ENCODE measurements around the gene RSPH1.
A peak's percentile ranks its signal among the peaks of the same experiment; 100 is the strongest.

Gene RSPH1

DNA sequence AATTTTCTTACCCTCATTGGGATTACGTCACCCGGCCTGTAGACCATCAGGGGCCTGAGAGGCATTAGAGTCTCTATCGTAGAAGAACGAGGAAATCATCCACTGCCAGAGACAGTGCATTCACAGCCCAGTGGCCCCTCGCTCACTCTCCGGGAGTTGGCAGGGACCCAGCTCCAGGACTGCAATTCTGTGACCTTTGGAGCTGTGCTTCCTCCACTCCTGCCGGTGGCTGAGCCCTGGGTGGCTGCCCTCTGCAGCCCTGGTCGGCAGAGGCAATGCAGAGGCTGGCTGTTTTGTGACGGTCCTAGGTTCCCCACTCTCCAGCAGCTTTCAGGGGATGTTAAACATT, 30.3 kb upstream of the RSPH1 start:
- in situ Hi-C loops (cut with MboI; ENCODE audit: low pct_unique_long_range_greater_than_20kb, low sequenced_read_pairs, unreplicated experiment), result no loop called here
- DNase-seq (ENCODE audit: low spot score), result no peak
- no peak for TF ChIP-seq CTCF (IDR thresholded peaks at IDR 0.05; ENCODE audit: extremely low read depth, insufficient read depth, missing control alignments)

DNA sequence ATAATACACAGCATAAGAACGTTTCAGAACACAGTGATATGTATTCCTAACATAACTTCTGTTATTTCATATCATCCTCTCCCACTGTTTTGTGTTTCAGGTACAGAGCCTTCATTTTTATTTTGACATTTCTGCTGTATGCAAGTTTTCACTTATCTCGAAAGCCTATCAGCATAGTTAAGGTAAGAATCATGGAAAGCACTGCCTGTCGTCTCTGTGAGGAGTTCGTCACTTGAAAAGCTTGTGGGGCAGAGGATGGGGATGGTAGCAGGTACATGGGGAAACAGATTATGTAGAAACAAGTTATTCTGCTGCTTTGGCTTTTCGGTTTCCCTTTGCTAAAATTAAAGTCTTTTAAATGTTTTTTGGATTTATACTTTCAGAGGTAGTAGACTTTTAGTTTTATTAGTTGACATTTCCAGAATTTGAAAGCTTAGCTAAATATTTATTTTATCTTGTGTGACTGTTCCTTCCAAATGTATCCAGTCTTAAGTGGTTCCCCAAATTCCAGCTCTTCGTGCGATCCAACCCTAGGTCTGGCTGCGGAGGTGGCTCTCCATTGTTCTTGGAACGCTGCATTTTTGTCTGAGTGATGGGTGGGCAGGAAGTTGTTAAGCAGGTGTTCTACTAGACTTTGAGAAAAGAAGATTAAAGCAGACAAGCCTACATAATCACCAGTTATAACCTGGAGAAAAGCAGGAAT, 29.8 kb upstream of the RSPH1 start:
- no peak for DNase-seq (ENCODE audit: low spot score)
- TF ChIP-seq CTCF (IDR thresholded peaks at IDR 0.05; ENCODE audit: extremely low read depth, insufficient read depth, missing control alignments), result no peak
- in situ Hi-C loops (cut with MboI; ENCODE audit: low pct_unique_long_range_greater_than_20kb, low sequenced_read_pairs, unreplicated experiment), result no loop called here

DNA sequence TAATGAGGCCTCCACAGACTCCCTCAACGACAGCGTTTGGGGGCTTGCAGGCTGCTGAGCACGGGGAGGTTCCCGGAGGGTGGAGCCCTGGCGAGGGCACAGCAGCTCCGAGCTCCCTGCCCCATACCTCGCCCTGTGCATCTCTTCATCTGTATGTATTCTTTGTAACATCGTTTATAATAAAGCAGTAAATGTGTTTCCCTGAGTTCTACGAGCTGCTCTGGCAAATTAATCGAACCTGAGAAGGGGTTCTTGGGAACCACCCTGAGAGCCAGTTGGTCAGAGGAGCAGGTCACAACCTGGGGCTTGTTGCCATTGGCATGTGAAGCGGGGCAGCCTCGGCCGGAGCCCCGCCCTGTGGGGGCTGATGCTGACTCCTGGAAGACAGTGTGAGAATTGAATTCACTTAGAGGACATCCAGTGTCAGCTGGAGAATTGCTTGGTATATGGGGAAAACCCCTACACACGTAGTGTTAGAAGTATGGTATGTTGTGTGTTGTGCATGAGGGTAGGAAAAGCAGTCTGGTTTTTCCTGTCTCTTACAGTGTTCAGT, 29.1 kb upstream of the RSPH1 start:
- TF ChIP-seq CTCF (IDR thresholded peaks at IDR 0.05; ENCODE audit: extremely low read depth, insufficient read depth, missing control alignments), result no peak

GRCh38 chr21:42524341-42525028, 28.5 kb upstream of the RSPH1 start:
- peak; percentile 83 for DNase-seq (ENCODE audit: low spot score)
- no peak for TF ChIP-seq CTCF (IDR thresholded peaks at IDR 0.05; ENCODE audit: extremely low read depth, insufficient read depth, missing control alignments)
- in situ Hi-C loops (cut with MboI; ENCODE audit: low pct_unique_long_range_greater_than_20kb, low sequenced_read_pairs, unreplicated experiment), result no loop called here

More for the DNA sequence above, 29.1 kb upstream of the RSPH1 start:
- in situ Hi-C loops (cut with MboI; ENCODE audit: low pct_unique_long_range_greater_than_20kb, low sequenced_read_pairs, unreplicated experiment), result no loop called here
- no peak for DNase-seq (ENCODE audit: low spot score)

GRCh38 chr21:42523941-42524340, 27.9 kb upstream of the RSPH1 start:
- DNase-seq (ENCODE audit: low spot score), result no peak
- in situ Hi-C loops (cut with MboI; ENCODE audit: low pct_unique_long_range_greater_than_20kb, low sequenced_read_pairs, unreplicated experiment), result no loop called here
- TF ChIP-seq CTCF (IDR thresholded peaks at IDR 0.05; ENCODE audit: extremely low read depth, insufficient read depth, missing control alignments), result no peak

- DNase-seq (ENCODE audit: low spot score), result no peak
- TF ChIP-seq CTCF (IDR thresholded peaks at IDR 0.05; ENCODE audit: extremely low read depth, insufficient read depth, missing control alignments), result no peak
- in situ Hi-C loops (cut with MboI; ENCODE audit: low pct_unique_long_range_greater_than_20kb, low sequenced_read_pairs, unreplicated experiment), result no loop called here
Measured at GRCh38 chr21:42523211-42523610, 27.2 kb upstream of the RSPH1 start.
